Left lobe of liver (tissue), 2 donors: Measurements from ENCODE around the gene CALY. TPM values are rescaled to one million over a fixed set of nuclear protein-coding genes. Genes with fewer than 3 reads are reported as not detected.
"Not testable (repeated sequence)": the region's sequence is repeated elsewhere in the genome, so short reads cannot be mapped to it uniquely, and the experiment has no call there.

ENCODE experiments used
- ATAC-seq: fragments of 200-7000 bp; cut with Tn5 transposase; one replicate; pipeline ENCODE4 v1.9.1; 2020; ENCODE audit warnings: mild to moderate bottlenecking, moderate library complexity
- DNase-seq: peaks from one replicate; pipeline ENCODE4 v3.0.0-alpha.2; 2020; ENCODE audit warnings: low spot score
- total RNA-seq: library from RNA; stranded (reverse); gene quantifications from one replicate; pipeline ENCODE4 v1.2.1, GENCODE V29; 2021
- donor health status: DM: no; HTN: no; CAD: no; lungs with moderate emphysema.
- donor health status: DM: no; HTN: yes; CAD: no.

The CALY gene
- total RNA-seq, 1 donor from 2014 or later, result 0.45 TPM

DNA sequence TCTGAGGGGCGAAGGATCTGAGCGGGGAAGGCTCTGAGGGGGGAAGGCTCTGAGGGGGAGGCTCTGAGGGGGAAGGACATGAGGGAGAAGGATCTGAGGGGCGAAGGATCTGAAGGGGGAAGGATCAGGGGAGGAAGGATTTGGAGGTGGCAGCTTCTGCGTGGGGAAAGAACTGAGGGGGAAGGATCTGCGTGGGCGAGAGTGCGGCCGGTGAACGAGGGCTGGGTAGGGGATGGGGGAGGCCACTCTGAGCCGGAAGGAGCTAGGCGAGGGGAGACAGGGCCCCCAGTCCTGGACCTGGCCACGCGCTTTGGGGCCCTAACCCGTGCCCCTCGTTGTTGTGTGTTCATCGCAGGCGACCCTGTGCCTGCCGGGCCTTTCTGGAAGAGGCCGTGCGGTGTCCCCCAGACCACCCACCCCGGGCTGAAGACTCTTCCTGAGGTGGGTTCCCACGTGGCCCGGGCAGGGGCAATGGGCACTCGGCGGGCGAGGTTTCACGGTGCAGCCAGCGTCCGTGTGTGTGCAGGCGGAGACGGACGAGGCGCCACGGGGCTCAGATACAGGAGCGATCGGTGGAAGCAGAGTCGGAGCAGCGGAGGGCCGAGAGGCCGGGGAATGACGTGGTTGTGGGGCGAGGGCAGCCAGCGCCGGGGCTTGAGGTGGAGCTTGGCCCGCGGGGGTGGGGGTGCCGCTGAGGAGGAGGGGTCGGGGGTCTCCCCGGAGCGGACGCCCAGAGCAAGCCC is 2.0 kb downstream of the CALY start:
- no peak for DNase-seq
- ATAC-seq, result peak; percentile 33

DNA sequence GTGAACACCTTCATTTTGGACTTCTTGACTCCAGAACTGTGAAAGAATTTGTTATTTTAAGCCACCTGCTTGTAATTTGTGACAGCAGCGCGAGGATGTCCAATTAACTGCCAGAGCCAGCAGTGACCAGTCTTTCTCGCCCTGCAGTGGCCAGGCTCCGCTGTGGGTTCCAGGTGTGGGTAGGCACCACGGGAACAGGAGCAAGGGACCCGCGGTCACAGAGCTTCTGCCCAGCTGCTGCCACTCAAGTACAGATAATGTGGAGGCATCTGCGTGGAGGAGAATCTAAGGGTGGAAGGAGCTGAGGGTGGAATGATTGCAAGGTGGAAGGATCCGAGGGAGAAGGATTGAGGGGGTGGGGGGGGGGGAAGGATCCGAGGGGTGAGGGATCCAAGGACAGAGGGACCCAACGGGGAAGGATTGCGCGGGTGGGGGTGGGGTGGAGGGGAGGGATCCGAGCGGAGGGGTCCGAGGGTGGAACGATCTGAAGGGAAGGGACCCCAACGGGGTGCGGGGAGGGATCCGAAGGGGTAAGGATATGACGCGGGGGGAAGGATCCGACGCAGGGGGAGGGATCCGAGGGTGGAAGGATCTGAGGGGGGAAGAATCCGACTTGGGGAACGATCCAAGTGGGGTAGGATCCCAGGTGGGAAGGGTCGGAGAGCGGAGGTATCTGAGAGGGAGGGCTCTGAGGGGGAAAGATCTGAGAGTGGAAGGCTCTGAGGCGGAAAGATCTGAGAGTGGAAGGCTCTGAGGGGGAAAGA is 3.6 kb downstream of the CALY start:
- no peak for DNase-seq
- no peak for ATAC-seq

GRCh38 chr10:133329491-133330202 is 7.0 kb downstream of the CALY start:
- DNase-seq (peak; percentile 85), ATAC-seq (peak; percentile 96)

- DNase-seq (no peak), ATAC-seq (no peak)
Observed at GRCh38 chr10:133328358-133329343, 8.0 kb downstream of the CALY start.

DNA sequence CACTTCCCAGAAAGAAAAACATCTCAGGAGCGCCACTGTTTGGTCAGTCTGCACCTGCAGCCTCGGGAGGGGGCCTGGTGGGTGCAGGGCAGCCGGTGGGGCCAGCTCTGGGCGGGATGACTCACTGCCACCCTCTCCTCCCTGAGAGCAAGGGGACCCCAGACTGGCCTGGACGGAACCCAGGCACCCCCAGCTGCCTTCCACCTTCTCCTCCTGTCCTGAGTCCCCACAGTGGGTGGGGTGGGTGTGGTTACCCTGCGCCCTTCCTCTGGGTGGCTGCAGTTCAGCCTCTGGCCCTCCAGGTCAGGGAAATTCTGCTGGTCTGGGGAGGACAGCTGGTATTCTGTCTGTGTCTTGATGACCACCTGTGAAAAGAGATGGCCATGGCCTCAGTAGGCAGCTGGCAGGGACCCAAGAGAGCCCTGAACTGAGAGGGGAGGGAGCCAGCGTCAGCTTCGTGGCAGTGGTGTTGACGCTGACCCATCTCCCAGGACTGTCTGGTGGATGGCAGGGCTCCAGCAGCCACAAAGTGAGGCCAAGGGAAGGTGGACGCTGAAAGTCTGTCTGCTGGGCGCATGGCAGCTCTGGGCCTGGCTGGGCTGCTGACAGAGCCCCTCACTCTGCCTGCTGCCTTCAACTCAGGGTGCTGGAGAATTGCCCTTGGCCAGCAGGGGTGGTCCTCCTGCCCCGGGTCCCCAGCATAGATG is 8.9 kb downstream of the CALY start:
- DNase-seq (no peak), ATAC-seq (no peak)

DNA sequence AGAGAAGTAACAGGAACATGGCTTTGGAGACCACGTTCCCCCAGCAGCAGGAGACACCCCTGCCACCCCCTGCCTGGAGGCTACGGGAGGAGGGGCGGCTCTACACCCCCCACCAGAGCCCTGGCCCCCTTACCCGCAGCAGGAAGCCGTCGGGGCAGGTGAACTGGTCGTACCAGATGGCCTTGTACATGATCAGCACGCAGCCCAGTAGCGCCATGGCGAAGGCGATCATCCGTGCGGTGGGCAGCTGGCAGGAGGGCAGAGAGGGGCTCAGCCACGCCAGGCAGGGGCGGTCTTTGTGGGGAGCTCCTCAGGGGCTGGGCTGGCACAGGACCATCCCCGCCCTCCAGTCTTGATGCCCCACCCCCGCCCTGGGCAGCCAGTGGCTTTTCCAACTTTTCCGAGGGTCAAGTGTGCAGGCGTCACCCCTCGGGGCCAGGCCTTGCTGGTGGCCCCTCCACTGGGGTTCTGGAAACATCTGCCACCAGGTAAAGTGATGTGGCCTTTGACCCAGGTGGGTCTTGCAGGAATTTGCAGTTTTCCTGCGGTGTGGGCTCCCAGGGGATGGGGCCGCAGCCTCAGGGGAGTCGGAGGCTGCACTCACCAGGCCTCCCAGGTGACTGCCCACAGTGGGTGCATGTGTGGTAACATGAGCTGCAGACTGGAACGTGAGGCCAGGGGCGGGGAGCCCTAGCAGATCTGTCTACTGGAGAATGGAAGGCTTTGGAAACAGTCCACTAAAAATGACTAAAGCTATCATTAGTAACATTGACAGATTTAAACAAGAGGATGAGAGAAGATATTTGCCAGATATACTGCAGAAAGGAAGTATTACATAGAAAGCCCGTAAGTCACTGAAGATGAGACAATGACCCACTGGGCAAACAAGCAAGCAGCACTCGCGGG is 9.7 kb downstream of the CALY start:
- ATAC-seq (no peak), DNase-seq (no peak)

GRCh38 chr10:133326223-133326551 is 10.5 kb downstream of the CALY start:
- ATAC-seq, result no peak
- DNase-seq, result no peak

- ATAC-seq, result no peak
- no peak for DNase-seq
Observed at GRCh38 chr10:133325440-133326222, 11.1 kb downstream of the CALY start.

- no peak for ATAC-seq
- DNase-seq, result no peak
Observed at GRCh38 chr10:133324857-133325260, 11.8 kb downstream of the CALY start.

- ATAC-seq, result peak; percentile 73
- peak; percentile 67 for DNase-seq
Observed at GRCh38 chr10:133324198-133324792, 12.4 kb downstream of the CALY start.

GRCh38 chr10:133322064-133322709 is 14.5 kb downstream of the CALY start:
- not testable (repeated sequence) for ATAC-seq, DNase-seq

GRCh38 chr10:133320852-133321422 is 15.8 kb downstream of the CALY start:
- not testable (repeated sequence) for ATAC-seq, DNase-seq

DNA sequence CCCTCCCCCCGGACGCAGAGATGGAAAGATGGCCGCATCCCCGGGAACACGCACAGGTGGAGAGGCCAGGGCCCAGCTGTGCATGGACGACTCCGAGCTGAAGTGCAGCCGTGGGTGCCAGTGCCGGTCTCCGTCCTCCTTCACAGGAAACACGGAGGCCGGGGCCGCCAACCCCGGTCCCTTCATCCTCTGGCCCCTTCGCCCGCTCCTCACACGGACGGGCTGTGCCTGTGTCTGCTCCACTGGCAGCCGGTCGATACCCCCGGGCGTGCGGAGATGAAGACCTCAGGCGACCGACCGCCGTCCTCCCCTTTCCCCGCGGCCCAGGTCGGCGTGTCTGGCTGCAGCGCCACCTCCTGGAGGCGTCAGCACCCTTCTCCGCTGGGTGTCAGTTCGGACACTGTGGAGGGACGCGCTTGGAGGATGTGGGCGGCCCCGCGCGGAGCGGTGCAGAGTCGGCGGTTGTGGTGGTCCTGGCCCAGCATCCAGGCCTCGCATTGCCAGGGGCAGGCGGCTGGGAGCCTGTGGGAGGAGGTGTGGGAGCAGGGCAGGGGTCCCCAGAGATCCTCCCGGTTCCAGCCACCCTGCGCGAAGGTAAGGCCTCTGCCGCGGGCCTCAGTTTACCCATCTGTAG is 18.1 kb downstream of the CALY start:
- ATAC-seq, result peak; percentile 90
- no peak for DNase-seq

- ATAC-seq (no peak), DNase-seq (no peak)
Observed at GRCh38 chr10:133316732-133317131, 20.0 kb downstream of the CALY start.

DNA sequence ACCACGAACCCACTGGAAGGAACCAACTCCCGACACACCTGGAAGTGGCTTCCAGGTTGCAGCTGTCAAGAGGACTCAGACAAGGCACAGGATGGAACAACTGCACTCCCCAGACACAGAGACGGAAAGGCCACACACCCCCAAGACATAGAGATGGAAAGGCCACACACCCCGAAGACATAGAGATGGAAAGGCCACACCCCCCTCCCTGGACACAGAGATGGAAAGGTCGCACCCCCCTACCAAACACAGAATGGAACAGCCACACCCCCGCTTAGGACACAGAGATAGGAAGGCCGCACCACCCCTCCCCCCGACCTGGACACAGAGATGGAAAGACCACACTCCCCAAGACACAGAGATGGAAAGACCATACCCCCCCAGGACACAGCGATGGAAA is 20.4 kb downstream of the CALY start:
- no peak for ATAC-seq

GRCh38 chr10:133315847-133316246 is 20.8 kb downstream of the CALY start:
- ATAC-seq, result no peak
- DNase-seq, result no peak

More for the DNA sequence above, 20.4 kb downstream of the CALY start:
- no peak for DNase-seq
